ENCODE data around the gene ITPR1. TPM values are rescaled to one million over a fixed set of nuclear protein-coding genes. Genes with fewer than 3 reads are reported as not detected.

The ITPR1 gene
- total RNA-seq, 2 donors from 2014 or later = 5.9 TPM

GRCh38 chr3:4807381-4808280 is 314.5 kb downstream of the ITPR1 start:
- Mint-ChIP-seq H3K4me1 (no peaks in the 10 kb centered on the region), H3K36me3 (ENCODE audit: low read depth) (no peaks in the 10 kb centered on the region), H3K9me3 (no peaks in the 10 kb centered on the region), H3K27me3 (ENCODE audit: insufficient read depth) (peaks cover 5% of the 10 kb centered on the region), H3K27ac (no peak overlapping the region), H3K4me3 (no peak overlapping the region)
- no peaks in the 10 kb centered on the region for H3K4me1 ChIP-seq (ENCODE audit: control insufficient read depth, insufficient read depth, low read length)
- TF ChIP-seq CTCF (conservative IDR thresholded peaks at IDR 0.05) = no peak
- H3K27me3 ChIP-seq (ENCODE audit: control insufficient read depth, insufficient read depth, low read length, poor library complexity, severe bottlenecking) = no peaks in the 10 kb centered on the region
- H3K36me3 ChIP-seq (ENCODE audit: control insufficient read depth, insufficient read depth, low read length) = no peaks in the 10 kb centered on the region
- 92 to 97% methylated on average over 9 to 12 of the region's 13 CpGs for WGBS, 2 experiments (ENCODE audit: insufficient coverage in 1 of 2, insufficient read length in 1 of 2)
- H3K9me3 ChIP-seq (ENCODE audit: control insufficient read depth, low read length) = no peaks in the 10 kb centered on the region
- no peak overlapping the region for H3K4me3 ChIP-seq (ENCODE audit: low read length)
- H3K9ac ChIP-seq (ENCODE audit: extremely low read depth, low read length, poor library complexity, severe bottlenecking) = no peak overlapping the region
- no peak overlapping the region for H3K27ac ChIP-seq (ENCODE audit: low read depth, low read length)
- no peak for DNase-seq

GRCh38 chr3:4808637-4809036 is 315.5 kb downstream of the ITPR1 start:
- H3K27ac ChIP-seq (ENCODE audit: low read depth, low read length) = no peak overlapping the region

GRCh38 chr3:4809922-4810321 is 316.8 kb downstream of the ITPR1 start:
- Histone ChIP-seq H3K36me3 (ENCODE audit: control insufficient read depth, insufficient read depth, low read length) (no peaks in the 10 kb centered on the region), H3K4me1 (ENCODE audit: control insufficient read depth, insufficient read depth, low read length) (no peaks in the 10 kb centered on the region), H3K9ac (ENCODE audit: extremely low read depth, low read length, poor library complexity, severe bottlenecking) (no peak overlapping the region), H3K4me3 (ENCODE audit: low read length) (no peak overlapping the region), H3K27ac (ENCODE audit: low read depth, low read length) (no peak overlapping the region), H3K27me3 (ENCODE audit: control insufficient read depth, insufficient read depth, low read length, poor library complexity, severe bottlenecking) (no peaks in the 10 kb centered on the region), H3K9me3 (ENCODE audit: control insufficient read depth, low read length) (no peaks in the 10 kb centered on the region)
- Mint-ChIP-seq H3K27ac (no peak overlapping the region), H3K4me3 (no peak overlapping the region), H3K36me3 (ENCODE audit: low read depth) (no peaks in the 10 kb centered on the region), H3K4me1 (peaks cover 2% of the 10 kb centered on the region), H3K27me3 (ENCODE audit: insufficient read depth) (peaks cover 9% of the 10 kb centered on the region), H3K9me3 (no peaks in the 10 kb centered on the region)
- TF ChIP-seq CTCF (conservative IDR thresholded peaks at IDR 0.05) = no peak
- DNase-seq = no peak
- 86 to 95% methylated on average over 3 of the region's 3 CpGs for WGBS, 2 experiments (ENCODE audit: insufficient coverage in 1 of 2, insufficient read length in 1 of 2)

More at GRCh38 chr3:4808637-4809036, 315.5 kb downstream of the ITPR1 start:
- Histone ChIP-seq H3K4me1 (ENCODE audit: control insufficient read depth, insufficient read depth, low read length) (no peaks in the 10 kb centered on the region), H3K9ac (ENCODE audit: extremely low read depth, low read length, poor library complexity, severe bottlenecking) (no peak overlapping the region), H3K36me3 (ENCODE audit: control insufficient read depth, insufficient read depth, low read length) (no peaks in the 10 kb centered on the region), H3K27me3 (ENCODE audit: control insufficient read depth, insufficient read depth, low read length, poor library complexity, severe bottlenecking) (no peaks in the 10 kb centered on the region), H3K9me3 (ENCODE audit: control insufficient read depth, low read length) (no peaks in the 10 kb centered on the region), H3K4me3 (ENCODE audit: low read length) (no peak overlapping the region)
- WGBS, 2 experiments (ENCODE audit: insufficient coverage in 1 of 2, insufficient read length in 1 of 2) = 83 to 92% methylated on average over 1 to 4 of the region's 4 CpGs
- Mint-ChIP-seq H3K4me3 (no peak overlapping the region), H3K27ac (no peak overlapping the region), H3K36me3 (ENCODE audit: low read depth) (no peaks in the 10 kb centered on the region), H3K9me3 (no peaks in the 10 kb centered on the region), H3K27me3 (ENCODE audit: insufficient read depth) (peaks cover 6% of the 10 kb centered on the region), H3K4me1 (no peaks in the 10 kb centered on the region)
- no peak for DNase-seq
- TF ChIP-seq CTCF (conservative IDR thresholded peaks at IDR 0.05) = no peak
